ENCODE results near the gene DGKI.

DNA sequence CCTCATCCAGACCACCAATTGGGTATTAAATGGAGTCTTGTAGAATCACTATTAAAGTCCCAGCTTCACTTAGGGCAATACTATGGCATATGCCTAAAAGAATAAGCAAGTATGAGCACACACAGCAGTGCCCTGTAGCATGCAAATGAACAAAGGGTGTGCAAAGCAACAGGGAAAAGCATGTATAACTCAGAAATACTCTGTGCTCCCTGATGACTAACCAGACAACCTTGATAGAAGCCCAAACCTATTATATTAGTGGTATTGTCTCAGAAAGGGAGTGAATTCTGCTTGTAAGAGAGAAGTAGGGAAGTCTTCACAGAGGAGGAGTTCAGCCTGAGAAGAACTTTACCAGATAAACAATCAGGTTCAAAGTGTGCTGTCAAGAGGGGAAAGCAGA is 131.2 kb downstream of the DGKI start:
- TF ChIP-seq, protein P1, sequence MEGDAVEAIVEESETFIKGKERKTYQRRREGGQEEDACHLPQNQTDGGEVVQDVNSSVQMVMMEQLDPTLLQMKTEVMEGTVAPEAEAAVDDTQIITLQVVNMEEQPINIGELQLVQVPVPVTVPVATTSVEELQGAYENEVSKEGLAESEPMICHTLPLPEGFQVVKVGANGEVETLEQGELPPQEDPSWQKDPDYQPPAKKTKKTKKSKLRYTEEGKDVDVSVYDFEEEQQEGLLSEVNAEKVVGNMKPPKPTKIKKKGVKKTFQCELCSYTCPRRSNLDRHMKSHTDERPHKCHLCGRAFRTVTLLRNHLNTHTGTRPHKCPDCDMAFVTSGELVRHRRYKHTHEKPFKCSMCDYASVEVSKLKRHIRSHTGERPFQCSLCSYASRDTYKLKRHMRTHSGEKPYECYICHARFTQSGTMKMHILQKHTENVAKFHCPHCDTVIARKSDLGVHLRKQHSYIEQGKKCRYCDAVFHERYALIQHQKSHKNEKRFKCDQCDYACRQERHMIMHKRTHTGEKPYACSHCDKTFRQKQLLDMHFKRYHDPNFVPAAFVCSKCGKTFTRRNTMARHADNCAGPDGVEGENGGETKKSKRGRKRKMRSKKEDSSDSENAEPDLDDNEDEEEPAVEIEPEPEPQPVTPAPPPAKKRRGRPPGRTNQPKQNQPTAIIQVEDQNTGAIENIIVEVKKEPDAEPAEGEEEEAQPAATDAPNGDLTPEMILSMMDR (conservative IDR thresholded peaks at IDR 0.05; ENCODE audit: low read depth in 2 of 2): no peak
- no peak for TF ChIP-seq EZH2 (IDR thresholded peaks at IDR 0.05; ENCODE audit: low read depth, unreplicated experiment)
- TF ChIP-seq POLR2AphosphoS5 (IDR thresholded peaks at IDR 0.05; ENCODE audit: low read depth): no peak

Data from GM23338 (cell line).